HT-29 (cell line): ENCODE measurements around the gene CAND2. TPM values are rescaled to one million over a fixed set of nuclear protein-coding genes. Genes with fewer than 3 reads are reported as not detected.
"Not testable (repeated sequence)": the region's sequence is repeated elsewhere in the genome, so short reads cannot be mapped to it uniquely, and the experiment has no call there.

Experiments used
- DNase-seq: peaks from one replicate; pipeline ENCODE4 v3.0.0-alpha.2; 2015; ENCODE audit warnings: low spot score
- total RNA-seq: library from RNA; depleted of rRNA; stranded (reverse); fragments of >200 nt; shearing (Covaris generic); gene quantifications from 2 replicates; pipeline ENCODE4 v1.2.3, GENCODE V29; 2014

CAND2 gene
- total RNA-seq, 1 experiment from 2014 or later, result not detected

DNA sequence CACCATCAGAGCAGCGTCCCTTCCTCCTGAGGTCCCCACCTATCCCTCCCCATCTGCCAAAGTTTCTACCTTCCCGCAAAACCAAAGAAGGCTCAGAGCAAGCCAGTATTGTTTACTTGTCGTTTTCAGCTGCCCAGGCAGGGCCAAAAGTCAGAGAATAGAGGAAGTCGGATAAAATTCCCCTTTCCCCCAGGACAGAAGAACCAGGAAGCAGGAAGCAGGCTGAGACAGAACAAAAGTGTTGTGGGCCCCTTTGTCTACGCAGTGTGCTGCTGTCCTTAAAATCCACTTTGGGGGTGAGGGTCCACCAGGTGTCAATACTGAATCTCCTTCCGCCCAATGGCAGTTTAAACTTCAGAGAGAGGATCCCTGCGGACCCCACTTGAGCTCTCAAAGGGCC, 63.4 kb downstream of the CAND2 start:
- DNase-seq, result no peak

DNA sequence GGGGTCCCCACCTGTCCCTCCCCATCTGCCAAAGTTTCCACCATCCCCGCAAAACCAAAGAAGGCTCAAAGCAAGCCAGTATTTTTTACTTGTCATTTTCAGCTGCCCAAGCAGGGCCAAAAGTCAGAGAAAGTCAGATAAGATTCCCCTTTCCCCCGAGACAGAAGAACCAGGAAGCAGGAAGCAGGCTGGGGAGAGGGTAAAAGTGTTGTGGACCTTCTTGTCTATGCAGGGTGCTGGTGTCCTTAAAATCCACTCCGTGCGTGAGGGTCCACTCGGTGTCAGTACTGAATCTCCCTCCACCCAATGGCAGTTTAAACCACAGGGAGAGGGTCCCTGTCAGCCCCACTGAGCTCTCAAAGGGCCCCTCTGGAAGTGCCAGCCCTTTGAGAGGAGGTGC, 65.1 kb downstream of the CAND2 start:
- DNase-seq, result no peak

DNA sequence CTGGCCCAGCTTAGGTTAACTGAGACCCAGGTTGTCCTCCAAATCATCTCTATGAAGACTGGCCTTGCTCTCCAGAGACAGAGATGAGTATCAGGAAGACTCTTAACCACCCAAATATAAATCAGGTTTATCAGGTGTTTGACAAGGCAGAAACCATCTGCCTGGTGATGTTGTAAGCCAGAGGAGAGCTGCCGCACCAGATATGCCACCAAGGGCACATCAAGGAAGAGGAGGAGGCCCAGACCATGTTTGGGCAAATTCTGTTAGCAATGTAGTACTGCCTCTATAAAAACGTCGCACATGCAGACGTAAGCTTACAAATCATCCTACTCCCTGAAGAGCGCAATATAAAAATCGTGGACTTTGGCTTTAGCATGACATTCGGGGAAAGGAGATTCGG, 65.9 kb downstream of the CAND2 start:
- no peak for DNase-seq

DNA sequence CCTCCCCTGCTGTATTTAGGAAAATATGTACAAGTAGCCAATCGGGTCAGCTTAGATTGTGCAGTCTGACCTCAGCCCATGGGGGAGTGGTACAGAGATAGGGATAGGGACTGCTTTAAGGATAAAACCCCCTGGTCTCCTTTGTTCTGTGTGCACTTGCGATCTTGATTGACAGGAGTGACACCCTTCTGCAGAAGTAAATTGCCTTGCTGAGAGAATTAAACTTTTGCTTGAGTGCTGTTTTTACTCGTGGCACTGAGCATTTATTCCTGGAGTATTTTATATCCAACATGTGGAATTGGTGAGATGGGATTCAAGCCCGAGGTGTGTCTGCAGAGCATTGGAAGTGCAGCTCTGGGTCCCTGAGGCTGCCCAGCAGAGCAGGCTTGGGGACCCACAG, 68.8 kb downstream of the CAND2 start:
- DNase-seq, result no peak

DNA sequence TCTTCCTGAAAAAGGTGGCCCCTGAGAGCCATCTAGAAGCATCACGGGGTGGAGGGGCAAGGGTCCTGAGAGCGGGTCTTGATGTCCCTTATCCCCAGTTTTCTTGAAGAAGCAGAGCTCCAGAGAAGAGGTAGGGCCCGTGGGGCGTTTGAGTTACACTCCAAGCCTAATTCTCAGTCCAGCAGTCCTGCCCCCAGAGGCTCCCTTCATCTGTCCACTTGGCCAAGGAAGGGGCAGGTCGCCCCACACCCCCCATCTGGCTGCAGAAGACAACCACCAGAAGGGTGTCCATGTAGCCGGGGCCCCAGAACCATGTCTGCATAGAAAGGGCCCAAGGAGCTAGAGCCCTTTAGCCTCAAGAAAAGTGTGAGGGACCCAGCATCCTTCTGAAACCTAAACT, 70.4 kb downstream of the CAND2 start:
- no peak for DNase-seq

DNA sequence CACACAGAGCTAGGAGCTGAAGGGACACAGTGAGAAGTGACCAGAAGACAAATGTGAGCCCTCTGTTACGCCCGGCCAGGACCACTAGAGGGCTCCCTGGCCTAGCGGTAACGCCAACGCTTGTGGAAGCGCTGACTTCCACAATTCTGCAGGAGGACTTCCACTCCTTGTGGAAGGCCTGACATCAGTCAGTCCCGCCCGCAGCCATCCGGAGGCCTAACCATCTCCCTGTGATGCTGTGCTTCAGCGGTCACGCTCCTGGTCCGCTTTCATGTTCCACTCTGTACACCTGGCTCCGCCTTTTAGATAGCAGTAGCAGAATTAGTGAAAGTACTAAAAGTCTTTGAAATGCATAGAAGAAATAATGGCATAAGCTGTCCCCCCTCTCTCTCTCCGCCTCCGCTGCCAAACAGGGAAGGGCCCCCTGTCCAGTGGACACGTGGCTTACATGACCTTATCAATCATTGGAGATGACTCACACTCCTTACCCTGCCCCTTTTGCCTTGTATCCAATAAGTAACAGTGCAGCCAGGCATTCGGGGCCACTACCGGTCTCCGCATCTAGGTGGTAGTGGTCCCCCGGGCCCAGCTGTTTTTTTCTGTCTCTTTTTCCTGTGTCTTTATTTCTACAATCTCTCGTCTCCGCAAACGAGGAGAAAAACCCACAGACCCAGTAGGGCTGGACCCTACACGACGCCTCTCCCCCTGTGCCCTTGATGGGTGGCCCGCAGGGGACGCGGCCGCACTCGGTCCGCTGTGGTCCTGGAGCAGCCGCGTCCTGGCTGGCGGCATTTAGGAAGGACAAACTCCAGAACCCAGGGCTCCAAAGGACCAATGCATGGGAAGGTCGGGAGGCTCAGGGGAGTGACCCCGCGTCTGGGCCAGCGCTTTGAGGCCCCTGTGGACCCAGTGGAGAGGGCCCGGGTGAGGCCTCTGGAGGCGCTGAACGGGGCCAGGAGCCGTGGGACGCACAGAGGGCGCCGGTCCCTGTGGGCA, 71.9 kb downstream of the CAND2 start:
- DNase-seq, result peak; percentile 83

DNA sequence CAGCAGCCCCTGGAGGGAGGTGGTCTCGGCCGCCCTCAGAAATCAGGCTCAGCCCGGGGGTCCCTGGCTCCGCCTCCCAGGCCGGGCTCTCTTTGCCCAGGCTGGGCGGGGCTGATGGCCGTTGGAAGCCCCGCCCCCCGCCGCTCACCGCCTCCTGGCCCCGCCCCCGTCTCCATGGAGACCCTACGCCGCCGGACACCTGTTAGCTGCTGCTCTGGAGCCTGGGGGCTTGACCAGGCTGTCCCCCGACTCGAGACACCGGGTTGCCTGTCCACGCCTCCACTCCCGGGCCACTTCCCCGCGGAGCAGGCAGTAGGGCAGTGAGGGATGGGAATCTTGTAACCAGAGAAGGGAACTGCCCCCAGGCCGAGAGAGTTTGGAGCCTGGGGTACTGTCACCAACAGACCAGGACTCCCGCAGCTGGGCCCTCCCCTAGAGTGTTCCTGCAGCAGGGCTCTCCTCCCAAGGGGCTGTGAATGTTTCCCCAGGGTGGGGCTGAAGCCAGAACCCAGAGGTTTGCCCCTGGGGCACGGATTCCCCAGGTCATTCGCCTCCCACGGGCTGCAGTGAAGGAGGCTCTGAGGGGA, 72.6 kb downstream of the CAND2 start:
- no peak for DNase-seq

DNA sequence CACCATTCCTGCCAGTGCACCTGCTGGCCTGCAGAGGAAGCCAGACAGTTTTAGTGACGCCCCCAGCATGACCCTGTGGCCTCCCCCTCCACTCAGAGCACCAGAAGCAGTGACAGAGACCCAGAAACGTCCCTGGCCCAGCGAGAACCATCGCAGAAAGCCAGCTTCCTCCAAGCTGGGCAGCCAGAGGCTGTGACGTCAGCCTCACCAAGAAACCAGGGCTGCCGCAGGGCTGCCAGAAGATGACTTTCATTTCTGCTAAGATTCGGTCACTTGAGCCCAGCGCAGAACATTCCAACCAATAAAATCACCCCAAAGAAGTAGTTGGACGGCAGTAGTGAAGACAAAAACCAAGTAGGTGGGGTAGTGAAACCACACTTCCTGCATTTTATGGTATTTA, 74.5 kb downstream of the CAND2 start:
- DNase-seq, result no peak

DNA sequence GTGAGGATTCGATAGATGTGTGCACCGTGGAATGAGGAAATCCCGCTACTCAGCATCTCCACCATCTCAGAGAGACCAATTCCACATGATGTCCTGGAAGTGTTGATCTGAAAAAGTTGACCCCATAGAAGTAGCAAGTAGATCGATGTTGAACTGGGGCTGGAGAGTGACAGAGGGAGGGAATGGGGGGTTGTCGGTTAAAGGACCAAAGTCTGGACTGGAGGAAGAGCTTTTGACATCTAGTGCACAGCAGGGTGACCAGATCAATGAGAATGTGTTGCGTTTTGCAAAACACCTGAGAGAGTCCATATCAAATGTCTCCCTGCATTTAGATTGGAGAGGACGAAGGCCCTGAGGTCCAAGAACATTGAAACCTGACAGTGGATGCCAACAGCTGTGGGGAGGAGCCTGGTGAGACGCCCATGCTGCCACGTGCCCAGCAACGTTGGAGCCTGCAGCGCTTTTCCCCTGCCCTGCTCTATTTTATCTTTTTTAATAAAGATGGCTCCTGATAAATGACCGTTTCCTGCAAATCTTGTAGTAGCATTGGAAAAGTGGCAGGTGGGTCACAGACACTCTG, 75.0 kb downstream of the CAND2 start:
- DNase-seq, result no peak

DNA sequence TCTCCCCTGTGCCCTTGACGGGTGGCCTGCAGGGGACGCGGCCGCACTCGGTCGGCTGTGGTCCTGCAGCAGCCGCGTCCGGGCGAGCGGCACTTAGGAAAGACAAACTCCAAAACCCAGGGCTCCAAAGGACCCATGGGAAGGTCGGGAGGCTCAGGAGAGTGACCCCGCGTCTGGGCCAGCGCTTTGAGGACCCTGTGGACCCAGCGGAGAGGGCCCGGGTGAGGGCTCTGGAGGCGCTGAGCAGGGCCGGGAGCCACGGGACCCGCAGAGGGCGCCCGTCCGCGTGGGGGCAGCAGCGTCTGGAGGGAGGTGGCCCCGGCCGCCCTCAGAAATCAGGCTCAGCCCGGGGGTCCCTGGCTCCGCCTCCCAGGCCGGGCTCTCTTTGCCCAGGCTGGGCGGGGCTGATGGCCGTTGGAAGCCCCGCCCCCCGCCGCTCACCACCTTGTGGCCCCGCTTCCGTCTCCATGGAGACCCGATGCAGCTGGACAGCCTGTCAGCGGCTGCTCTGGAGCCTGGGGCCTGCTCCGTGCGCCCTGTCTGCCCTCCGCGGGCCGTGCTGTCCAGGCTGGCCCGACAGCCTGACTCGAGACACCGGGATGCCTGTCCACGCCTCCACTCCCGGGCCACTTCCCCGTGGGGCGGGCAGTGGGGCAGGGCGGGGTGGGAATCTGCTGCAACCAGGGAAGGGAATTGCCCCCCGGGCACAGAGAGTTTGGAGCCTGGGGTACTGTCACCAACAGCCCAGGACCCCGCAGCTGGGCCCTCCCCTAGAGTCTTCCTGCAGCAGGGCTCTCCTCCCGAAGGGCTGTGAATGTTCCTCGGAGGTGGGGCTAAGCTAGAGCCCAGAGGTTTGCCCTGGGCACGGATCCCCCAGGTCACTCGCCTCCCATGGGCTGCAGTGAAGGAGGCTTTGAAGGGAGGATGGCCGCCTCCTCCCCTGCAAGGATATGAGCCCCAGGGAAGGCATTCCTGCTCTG, 79.7 kb downstream of the CAND2 start:
- DNase-seq, result no peak

DNA sequence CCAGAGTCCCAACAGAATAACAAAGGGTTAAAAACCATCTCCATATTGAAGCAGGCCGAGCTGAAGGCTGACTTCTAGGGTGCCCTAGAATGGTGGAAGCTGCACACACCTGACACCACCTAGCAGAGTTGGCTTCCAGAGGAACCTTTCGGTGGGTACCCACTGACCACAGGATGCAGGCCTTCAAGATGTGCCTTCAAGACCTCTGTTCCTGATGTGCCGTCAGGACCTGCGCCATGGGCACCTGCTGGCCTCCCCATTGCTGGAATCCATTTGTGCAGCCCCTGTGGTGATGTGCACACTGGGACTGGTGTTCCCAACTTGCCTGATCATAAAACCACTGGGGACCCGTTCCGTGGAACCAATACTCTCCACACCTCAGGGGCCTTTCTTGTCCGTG, 80.6 kb downstream of the CAND2 start:
- no peak for DNase-seq

DNA sequence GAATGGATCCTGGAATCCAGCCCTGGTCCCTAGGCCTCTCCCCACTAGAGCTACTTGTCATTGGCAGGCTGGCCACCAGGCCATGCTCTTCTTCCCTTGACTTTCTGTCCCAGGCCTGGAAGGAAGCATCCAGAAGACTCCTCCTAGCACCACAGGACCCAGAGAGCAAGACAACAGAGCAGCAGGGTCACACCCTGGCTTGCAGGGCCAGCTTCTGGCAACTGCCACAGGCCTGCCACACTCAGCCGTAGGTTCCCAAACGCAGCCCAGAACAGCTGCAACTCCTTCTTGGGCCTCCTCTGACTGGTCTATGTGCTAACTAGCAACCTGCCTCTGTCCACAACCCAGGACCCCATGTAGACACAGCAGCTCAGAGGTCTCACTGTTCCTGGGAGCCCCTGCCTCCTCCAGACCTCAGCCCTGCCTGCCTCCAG, 81.7 kb downstream of the CAND2 start:
- no peak for DNase-seq

DNA sequence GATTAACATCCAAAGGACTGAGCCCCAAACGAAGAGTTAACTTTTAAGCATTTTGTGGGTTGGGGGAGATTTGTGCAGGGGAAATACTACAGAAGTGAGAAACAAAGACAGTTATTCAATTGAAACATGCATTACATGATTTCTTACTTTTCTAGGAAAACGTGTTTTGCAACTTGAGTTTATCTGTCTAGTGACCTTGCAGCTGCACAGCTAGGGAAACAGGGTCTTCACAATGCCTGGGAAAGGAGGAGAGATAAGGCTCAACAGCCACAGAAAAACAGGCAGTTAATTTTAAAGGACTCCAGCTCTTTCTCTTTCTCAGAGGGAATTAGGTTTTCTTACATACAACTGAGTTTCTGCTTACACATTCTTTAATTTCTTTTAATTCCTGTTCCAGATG, 82.3 kb downstream of the CAND2 start:
- DNase-seq, result not testable (repeated sequence)

DNA sequence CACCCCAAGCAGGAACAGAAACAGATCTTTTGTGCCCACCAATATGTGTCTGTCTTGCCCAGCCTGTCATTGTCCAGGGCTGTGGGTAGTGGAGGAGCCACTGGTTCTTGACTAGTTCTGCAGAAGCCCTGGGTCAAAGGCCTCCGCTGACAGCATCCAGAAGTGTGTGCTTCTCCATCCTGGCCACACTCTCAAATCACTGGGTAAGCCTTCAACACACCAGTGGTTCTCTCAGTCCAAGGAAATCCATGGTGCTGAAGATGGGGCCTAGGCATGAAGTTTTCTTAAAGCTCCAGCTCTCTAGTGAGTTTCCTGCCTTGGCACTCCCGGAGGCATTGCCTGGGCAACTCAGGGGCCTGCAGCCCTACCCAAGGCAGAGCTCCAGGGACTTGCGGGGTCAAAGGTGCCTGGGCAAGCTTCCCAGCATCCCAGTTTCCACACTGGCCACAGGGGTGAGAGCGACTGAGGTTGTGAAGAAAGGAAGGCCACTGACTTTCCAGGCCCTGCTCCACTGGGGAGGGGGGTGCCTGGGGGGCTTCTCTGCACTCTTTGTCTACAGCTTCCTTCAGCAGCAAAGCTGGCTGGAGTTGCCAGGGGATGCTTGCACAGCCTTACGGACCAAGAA, 82.8 kb downstream of the CAND2 start:
- DNase-seq, result no peak

DNA sequence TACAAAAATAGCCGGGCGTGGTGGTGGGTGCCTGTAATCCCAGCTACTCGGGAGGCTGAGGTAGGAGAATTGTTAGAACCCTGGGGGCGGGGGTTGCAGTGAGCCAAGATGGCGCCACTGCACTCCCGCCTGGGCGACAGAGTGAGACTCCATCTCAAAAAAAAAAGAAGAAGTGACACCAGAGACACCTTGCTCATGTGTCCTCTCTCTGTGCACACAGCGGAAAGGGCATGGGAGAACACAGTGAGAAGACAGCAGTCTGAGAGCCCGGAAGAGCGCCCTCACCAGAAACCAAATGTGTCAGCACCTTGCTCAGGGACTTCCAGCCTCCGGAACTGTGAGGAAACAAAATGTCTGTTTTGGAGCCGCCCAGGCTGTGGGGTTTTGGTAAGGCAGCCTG, 85.4 kb downstream of the CAND2 start:
- not testable (repeated sequence) for DNase-seq

DNA sequence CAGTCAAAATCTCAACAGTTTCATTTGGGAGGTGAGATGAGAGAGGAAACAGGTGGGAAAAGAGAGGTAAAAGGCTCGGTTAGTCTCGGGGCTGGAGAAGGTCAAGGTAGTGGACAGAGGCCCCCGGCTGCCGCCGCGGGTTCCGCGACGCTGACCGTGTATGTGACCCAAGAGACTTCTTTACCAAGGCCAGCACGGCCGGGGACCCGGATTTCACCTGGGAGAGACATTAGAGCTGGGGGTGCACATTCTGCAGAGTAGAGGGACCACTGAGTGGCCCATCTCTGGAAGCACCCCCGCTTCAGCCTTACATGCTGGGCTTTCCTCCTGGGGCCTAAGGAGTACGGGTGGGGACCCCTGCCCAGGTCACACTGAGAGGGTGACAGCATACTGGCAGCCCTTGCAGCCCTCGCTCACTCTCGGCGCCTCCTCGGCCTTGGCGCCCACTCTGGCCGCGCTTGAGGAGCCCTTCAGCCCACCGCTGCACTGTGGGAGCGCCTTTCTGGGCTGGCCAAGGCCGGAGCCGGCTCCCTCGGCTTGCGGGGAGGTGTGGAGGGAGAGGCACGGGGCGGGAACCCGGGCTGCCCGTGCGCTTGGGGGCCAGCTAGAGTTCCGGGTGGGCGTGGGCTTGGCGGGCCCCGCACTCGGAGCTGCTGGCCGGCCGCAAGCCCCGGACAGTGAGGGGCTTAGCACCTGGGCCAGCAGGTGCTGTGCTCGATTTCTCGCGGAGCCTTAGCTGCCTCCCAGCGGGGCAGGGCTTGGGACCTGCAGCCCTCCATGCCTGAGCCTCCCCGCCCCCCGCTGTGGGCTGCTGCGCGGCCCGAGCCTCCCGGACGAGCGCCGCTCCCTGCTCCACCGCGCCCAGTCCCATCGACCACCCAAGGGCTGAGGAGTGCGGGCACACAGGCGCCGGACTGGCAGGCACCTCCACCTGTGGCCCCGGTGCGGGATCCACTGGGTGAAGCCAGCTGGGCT, 86.1 kb downstream of the CAND2 start:
- no peak for DNase-seq

DNA sequence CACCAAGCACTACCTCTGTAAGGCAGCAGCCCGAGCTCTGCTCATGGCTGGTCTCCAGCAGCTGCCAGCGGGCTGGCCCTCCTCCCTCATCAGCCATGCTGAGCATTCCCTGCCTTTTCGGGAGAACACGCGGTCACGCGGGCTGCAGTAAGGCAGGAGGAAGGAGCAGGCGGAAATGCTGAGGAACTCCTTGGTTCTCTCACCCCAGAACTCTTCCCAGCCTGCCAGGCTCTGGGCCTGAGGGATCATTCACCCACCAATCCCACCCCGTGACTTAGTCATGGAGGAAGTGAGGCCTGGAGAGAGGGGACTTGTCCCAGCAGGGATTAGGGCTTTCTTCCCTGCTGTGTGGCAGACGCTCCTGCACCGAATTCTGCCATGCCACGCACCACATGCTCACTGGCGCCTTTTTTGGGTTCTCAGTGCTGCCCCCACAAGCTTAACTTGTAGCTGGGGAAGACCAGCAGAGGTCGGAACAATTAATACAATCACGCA, 87.8 kb downstream of the CAND2 start:
- no peak for DNase-seq
